ENCODE results near the gene SCAP.

Gene SCAP

DNA sequence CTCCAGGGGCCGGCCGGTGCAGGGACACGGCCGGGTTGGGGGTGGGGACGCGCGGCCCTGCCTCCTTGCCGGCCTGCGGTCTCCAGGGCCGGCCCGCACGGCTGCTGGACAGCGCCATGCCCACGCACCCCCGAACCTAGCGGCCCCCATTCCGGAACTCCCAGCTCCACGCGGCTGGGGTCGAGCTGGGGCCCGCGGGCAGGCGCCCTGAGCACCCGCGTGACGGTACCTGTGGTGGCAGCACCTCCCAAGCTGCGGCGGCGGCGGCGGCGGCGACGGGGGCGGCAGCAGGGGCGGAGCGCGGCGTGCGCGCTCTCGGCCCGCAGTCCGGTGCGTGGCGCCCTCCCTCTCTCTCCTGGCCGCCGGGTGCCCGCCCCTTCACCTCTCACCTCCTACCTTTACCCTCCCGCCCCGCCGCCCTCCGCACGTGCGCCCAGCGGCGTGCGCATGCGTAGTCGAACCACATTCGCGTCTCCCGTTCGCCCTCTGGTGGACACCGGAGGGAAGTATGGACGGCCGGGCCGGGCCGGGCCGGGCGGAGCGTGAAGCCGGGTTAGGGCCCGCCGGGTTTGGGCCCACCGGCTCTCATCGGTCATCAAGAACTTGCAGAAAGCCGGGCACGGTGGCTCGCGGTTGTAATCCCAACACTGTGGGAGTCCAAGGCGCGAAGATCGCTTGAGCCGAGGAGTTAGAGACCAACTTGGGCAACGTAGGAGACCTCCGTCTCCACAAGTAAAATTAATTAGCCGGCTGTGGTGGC, at the start of gene SCAP:
TSS of gene SCAP (minus strand) at position 372 of the 760 bp plus-strand sequence. CDS start 32,948 bp downstream, outside the sequence.
- TF ChIP-seq FOXP2 (optimal IDR thresholded peaks at IDR 0.05; ENCODE audit: control extremely low read depth, extremely low read length, insufficient read depth): no peak
- peak; percentile 48; the same call in 1 of the 2 replicates for TF ChIP-seq POLR2AphosphoS5 (IDR thresholded peaks at IDR 0.05; ENCODE audit: borderline replicate concordance, low read depth, low read length)
- no peak for DNase-seq (ENCODE audit: low read depth, low spot score)
- no peaks in the 10 kb centered on the region for H3K36me3 ChIP-seq (ENCODE audit: insufficient read depth, low read length)
- no peaks in the 10 kb centered on the region for H3K9me3 ChIP-seq (ENCODE audit: low read depth, low read length)
- H3K27ac ChIP-seq: no peak within 1 kb of the TSS
- H3K4me3 ChIP-seq: peak within 1 kb of the TSS; percentile 86
- H3K9ac ChIP-seq (ENCODE audit: insufficient read length): peak within 1 kb of the TSS; percentile 73

DNA sequence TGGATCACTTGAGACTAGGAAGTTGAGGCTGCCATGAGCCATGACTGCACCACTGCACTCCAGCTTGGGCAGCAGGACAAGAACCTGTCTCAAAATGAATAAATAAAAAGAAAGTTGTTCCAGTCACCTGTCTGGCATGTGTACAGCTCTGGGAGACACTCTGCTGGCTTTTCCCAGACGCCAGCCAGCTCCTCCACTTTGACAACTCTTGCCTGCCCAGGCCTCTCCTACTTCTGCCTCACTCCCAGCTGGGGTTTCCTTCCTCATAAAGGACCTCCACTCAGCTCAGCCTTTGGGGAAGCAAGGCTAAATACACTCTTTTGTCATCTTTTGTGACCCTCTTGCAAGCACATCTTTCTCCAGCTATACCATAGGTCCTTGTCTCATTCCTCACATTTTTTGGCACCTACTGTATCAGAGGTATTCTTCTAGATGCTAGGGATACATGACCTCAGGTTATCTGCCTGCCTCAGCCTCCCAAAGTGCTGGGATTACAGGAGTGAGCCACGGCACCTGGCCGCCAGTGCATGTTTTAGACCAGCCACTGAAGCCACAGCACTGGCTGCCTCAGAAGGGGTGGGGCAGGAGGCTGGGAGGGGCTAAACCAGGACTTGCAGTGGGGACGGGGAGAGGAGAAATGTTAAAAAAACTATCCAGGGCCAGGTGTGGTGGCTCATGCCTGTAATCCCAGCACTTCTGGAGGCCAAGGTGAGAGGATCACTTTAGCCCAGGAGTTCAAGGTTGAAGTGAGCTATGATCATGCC, 47.8 kb upstream of the SCAP start:
- no peaks in the 10 kb centered on the region for H3K36me3 ChIP-seq (ENCODE audit: insufficient read depth, low read length)
- H3K9ac ChIP-seq (ENCODE audit: insufficient read length): no peak overlapping the region
- no peak for DNase-seq (ENCODE audit: low read depth, low spot score)
- H3K27ac ChIP-seq: no peak overlapping the region
- no peak for TF ChIP-seq POLR2AphosphoS5 (IDR thresholded peaks at IDR 0.05; ENCODE audit: borderline replicate concordance, low read depth, low read length)
- TF ChIP-seq FOXP2 (optimal IDR thresholded peaks at IDR 0.05; ENCODE audit: control extremely low read depth, extremely low read length, insufficient read depth): no peak
- TF ChIP-seq EZH2 (IDR thresholded peaks at IDR 0.05): no peak
- no peak overlapping the region for H3K4me3 ChIP-seq
- no peaks in the 10 kb centered on the region for H3K9me3 ChIP-seq (ENCODE audit: low read depth, low read length)

DNA sequence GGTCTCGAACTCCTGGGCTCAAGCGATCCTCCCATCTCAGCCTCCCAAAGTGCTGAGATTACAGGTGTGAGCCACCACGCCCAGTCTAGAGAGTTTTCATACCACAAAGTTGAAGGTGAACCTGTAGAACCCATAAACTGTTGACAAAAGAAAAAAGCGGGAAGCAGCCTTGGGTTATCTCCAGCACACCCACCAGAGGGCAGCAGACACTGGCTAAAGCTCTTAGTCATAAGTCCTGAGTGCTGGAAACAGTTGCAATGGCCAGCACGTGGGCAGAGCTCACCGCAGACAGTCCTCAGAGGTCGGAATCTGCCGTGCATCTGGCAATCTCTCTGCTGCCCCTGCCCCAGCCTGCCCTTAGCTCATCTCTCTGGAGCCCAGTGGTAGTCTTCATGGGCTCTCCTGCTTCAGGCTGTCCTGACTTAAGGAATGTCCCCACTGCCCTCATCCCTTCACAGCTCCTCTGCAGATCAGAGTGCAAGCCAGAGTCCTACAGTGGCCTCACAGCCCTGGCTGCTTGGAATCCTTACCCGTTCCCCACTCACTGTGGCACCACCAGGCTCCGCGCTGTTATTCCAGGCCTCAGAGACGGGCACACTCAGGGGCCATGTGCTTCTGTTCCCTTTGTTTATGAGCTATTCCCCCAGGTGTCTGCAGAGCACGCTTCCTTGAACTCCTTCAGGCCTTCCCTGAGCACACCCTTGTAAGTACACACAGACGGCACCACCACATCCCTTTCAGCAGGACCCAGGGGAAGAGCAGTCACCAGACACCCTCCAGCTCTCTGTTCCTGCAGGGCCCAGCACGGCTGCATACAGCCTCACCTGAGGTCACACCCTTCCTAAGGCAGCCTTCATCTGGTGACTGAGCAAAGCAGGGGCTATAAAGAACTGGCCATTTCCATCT, 46.6 kb upstream of the SCAP start:
- no peak for TF ChIP-seq FOXP2 (optimal IDR thresholded peaks at IDR 0.05; ENCODE audit: control extremely low read depth, extremely low read length, insufficient read depth)
- TF ChIP-seq EZH2 (IDR thresholded peaks at IDR 0.05): no peak
- no peak for TF ChIP-seq POLR2AphosphoS5 (IDR thresholded peaks at IDR 0.05; ENCODE audit: borderline replicate concordance, low read depth, low read length)
- H3K27ac ChIP-seq: no peak overlapping the region
- no peaks in the 10 kb centered on the region for H3K36me3 ChIP-seq (ENCODE audit: insufficient read depth, low read length)
- peak; percentile 60 for DNase-seq (ENCODE audit: low read depth, low spot score)
- no peaks in the 10 kb centered on the region for H3K9me3 ChIP-seq (ENCODE audit: low read depth, low read length)
- H3K9ac ChIP-seq (ENCODE audit: insufficient read length): no peak overlapping the region
- H3K4me3 ChIP-seq: no peak overlapping the region

DNA sequence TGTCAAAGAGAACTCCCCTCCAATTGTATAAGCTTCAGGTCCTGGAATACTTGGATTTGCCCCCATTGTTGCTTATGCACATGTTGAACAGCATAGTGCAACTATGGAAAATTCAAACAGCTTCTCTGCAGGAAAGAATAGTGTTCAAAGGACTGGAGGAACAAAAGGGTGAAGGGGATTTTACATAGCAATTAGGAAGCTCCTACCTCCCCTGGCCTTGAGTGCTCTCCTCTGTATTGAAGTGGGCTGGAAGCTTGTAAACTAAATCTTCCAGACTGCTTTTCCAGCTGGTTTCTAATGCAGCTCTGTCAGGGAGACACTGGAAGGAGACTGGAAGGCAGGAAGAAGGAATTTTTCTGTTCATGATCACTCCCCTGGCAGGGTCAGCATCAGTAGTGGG, 45.0 kb upstream of the SCAP start:
- Histone ChIP-seq H3K27ac (peak overlapping the region; percentile 68), H3K9ac (ENCODE audit: insufficient read length) (no peak overlapping the region), H3K9me3 (ENCODE audit: low read depth, low read length) (no peaks in the 10 kb centered on the region), H3K36me3 (ENCODE audit: insufficient read depth, low read length) (no peaks in the 10 kb centered on the region), H3K4me3 (no peak overlapping the region)
- TF ChIP-seq FOXP2 (optimal IDR thresholded peaks at IDR 0.05; ENCODE audit: control extremely low read depth, extremely low read length, insufficient read depth) (no peak), EZH2 (IDR thresholded peaks at IDR 0.05) (no peak), POLR2AphosphoS5 (IDR thresholded peaks at IDR 0.05; ENCODE audit: borderline replicate concordance, low read depth, low read length) (no peak)
- no peak for DNase-seq (ENCODE audit: low read depth, low spot score)

DNA sequence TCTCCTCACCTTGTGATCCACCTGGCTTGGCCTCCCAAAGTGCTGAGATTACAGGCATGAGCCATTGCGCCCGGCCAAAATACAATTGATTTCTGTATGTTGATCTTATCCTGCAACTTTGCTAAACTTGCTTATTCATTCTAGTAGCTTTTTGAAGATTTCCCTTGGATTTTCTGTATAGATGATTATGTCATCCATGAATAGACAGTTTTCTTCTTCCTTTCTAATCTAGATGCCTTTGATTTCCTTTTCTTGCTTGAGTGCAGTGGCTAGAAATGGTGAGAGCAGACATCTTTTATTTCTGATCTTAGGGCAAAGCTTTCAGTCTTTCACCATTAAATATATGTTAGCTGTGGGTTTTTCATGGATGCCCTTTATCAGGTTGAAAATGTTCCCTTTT, 42.2 kb upstream of the SCAP start:
- no peak for DNase-seq (ENCODE audit: low read depth, low spot score)
- Histone ChIP-seq H3K4me3 (no peak overlapping the region), H3K9me3 (ENCODE audit: low read depth, low read length) (no peaks in the 10 kb centered on the region), H3K9ac (ENCODE audit: insufficient read length) (no peak overlapping the region), H3K27ac (no peak overlapping the region), H3K36me3 (ENCODE audit: insufficient read depth, low read length) (no peaks in the 10 kb centered on the region)
- TF ChIP-seq FOXP2 (optimal IDR thresholded peaks at IDR 0.05; ENCODE audit: control extremely low read depth, extremely low read length, insufficient read depth): no peak
- TF ChIP-seq POLR2AphosphoS5 (IDR thresholded peaks at IDR 0.05; ENCODE audit: borderline replicate concordance, low read depth, low read length): no peak
- no peak for TF ChIP-seq EZH2 (IDR thresholded peaks at IDR 0.05)

DNA sequence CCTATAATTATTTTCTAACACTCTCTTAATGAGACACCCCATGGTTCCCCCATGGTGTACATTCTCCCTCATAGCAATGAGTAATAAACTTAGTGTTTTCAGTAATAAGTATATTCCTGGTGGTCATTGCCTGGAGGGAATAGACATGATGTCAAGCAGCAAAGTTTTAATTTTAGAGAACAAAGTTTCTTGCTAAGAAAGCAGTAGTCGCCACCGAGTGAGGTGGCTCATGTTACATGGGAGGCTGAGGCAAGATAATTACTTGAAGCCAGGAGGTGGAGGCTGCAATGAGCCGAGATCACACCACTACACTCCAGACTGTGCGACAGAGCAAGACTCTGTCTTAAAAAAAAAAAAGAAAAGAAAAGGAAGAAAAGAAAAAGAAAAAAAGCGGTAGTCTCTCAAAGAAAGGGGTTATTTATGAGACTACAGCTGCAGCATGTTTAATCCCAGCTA, 40.2 kb upstream of the SCAP start:
- DNase-seq (ENCODE audit: low read depth, low spot score): no peak
- Histone ChIP-seq H3K36me3 (ENCODE audit: insufficient read depth, low read length) (peaks cover 5% of the 10 kb centered on the region; the same call in 1 of the 2 replicates), H3K9me3 (ENCODE audit: low read depth, low read length) (no peaks in the 10 kb centered on the region), H3K9ac (ENCODE audit: insufficient read length) (peak overlapping the region; percentile 20), H3K27ac (peak overlapping the region; percentile 68; the same call in 1 of the 2 replicates), H3K4me3 (no peak overlapping the region)
- no peak for TF ChIP-seq POLR2AphosphoS5 (IDR thresholded peaks at IDR 0.05; ENCODE audit: borderline replicate concordance, low read depth, low read length)
- no peak for TF ChIP-seq FOXP2 (optimal IDR thresholded peaks at IDR 0.05; ENCODE audit: control extremely low read depth, extremely low read length, insufficient read depth)
- no peak for TF ChIP-seq EZH2 (IDR thresholded peaks at IDR 0.05)

DNA sequence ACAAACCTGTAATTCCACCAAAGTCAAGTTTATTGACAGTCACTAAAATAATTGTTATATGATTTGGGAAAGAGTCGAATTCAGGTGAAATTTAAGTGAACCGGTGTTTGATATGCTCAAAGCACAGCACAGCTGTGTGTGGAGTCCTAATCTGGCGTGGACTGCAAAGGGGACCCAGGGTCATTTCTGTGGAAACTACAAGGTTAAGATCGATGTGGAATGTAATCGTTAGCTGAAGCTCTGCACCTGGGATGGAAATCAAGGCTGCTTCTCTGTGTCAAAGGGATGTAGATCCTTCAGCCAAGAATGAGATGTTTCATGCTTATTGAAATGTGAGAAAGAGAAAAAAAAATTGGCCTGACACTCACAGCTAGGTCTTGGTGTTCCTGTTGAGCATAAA, 39.4 kb upstream of the SCAP start:
- Histone ChIP-seq H3K4me3 (no peak overlapping the region), H3K36me3 (ENCODE audit: insufficient read depth, low read length) (peaks cover 13% of the 10 kb centered on the region), H3K27ac (peak overlapping the region; percentile 68), H3K9ac (ENCODE audit: insufficient read length) (no peak overlapping the region), H3K9me3 (ENCODE audit: low read depth, low read length) (no peaks in the 10 kb centered on the region)
- no peak for DNase-seq (ENCODE audit: low read depth, low spot score)
- no peak for TF ChIP-seq POLR2AphosphoS5 (IDR thresholded peaks at IDR 0.05; ENCODE audit: borderline replicate concordance, low read depth, low read length)
- TF ChIP-seq EZH2 (IDR thresholded peaks at IDR 0.05): no peak
- no peak for TF ChIP-seq FOXP2 (optimal IDR thresholded peaks at IDR 0.05; ENCODE audit: control extremely low read depth, extremely low read length, insufficient read depth)

Data from SK-N-MC (cell line).